ENCODE data around the gene BIRC2. TPM values are rescaled to one million over a fixed set of nuclear protein-coding genes. Genes with fewer than 3 reads are reported as not detected.
A peak's percentile ranks its signal among the peaks of the same experiment; 100 is the strongest.

Gene BIRC2
- total and polyA plus RNA-seq, 2 of the 4 experiments (the other 2 are of a cell fraction): 48.0 to 204 TPM

GRCh38 chr11:102390667-102391465 lies 43.9 kb downstream of the BIRC2 start:
- ATAC-seq (ENCODE audit: low read depth): peak; percentile 97
- Histone ChIP-seq H4K20me1 (ENCODE audit: insufficient read depth, low read length) (peaks cover 32% of the 10 kb centered on the region), H3K27ac (ENCODE audit: insufficient read depth, low read length) (no peak overlapping the region), H2BK20ac (ENCODE audit: low read depth, low read length) (no peak overlapping the region), H3K56ac (ENCODE audit: extremely low read depth, insufficient read depth, low read length) (no peak overlapping the region), H2BK120ac (ENCODE audit: low read depth, low read length) (no peak overlapping the region), H3K18ac (ENCODE audit: low read depth, low read length) (no peak overlapping the region), H4K91ac (ENCODE audit: insufficient read depth, low read depth, low read length) (no peak overlapping the region), H3K4me2 (ENCODE audit: low read depth, low read length) (no peak overlapping the region), H4K5ac (ENCODE audit: low read depth, low read length) (no peak overlapping the region), H3K4me1 (ENCODE audit: control insufficient read depth, insufficient read depth, low read length) (peaks cover under 1% of the 10 kb centered on the region; the same call in 1 of the 2 replicates), H2BK15ac (ENCODE audit: low read depth, low read length) (no peak overlapping the region), H2BK5ac (ENCODE audit: low read depth, low read length, poor library complexity, severe bottlenecking) (no peak overlapping the region), H3K27me3 (ENCODE audit: control insufficient read depth, insufficient read depth, low read length) (no peaks in the 10 kb centered on the region), H3K14ac (replicated peaks; ENCODE audit: low read depth, low read length) (no peak overlapping the region), H3K4me3 (ENCODE audit: insufficient read depth, low read depth, low read length) (no peak overlapping the region), H2AK5ac (ENCODE audit: low read depth, low read length) (no peak overlapping the region), H3K9me1 (ENCODE audit: insufficient read depth, low read length) (peaks cover 16% of the 10 kb centered on the region; the same call in 1 of the 2 replicates), H3K23ac (ENCODE audit: low read depth, low read length) (no peak overlapping the region), H3K36me3 (ENCODE audit: control insufficient read depth, insufficient read depth, low read length) (peaks cover 35% of the 10 kb centered on the region), H3K9me3 (ENCODE audit: control insufficient read depth, insufficient read depth, low read length) (no peaks in the 10 kb centered on the region), H2AK9ac (replicated peaks; ENCODE audit: low read depth, low read length, poor library complexity) (no peak overlapping the region), H2AFZ (replicated peaks; ENCODE audit: low read length, poor library complexity) (no peak overlapping the region), H3K4ac (ENCODE audit: low read depth, low read length) (no peak overlapping the region), H3K9ac (ENCODE audit: low read depth, low read length) (no peak overlapping the region), H3K79me1 (ENCODE audit: low read depth in 1 of 2, low read length in 2 of 2) (peaks cover 20 to 58% of the 10 kb centered on the region in 2 experiments), H4K8ac (ENCODE audit: low read depth in 2 of 2, low read length in 2 of 2) (no peak overlapping the region)
- peak; percentile 63 for DNase-seq
- CTCF ChIA-PET: interaction anchor here (0.5 to 1.7 kb wide), 19 partner anchors 8 to 286 kb away, joined by 3 to 8 read pairs (median 3); no protein-coding TSS in a partner anchor
- intact Hi-C loops (cut with micrococcal nuclease): loop anchor here (1.0 to 5.0 kb wide), 2 partner anchors 61 to 104 kb away; partner anchors contain the start of gene TMEM123
- dilution Hi-C loops (cut with HindIII; ENCODE audit: low sequenced_read_pairs, unreplicated experiment): no loop called here
- no TSS peak for BruUV-seq (replicated peaks)
- in situ Hi-C loops (cut with MboI; ENCODE audit: low sequenced_read_pairs): loop anchor here (5.0 to 25.0 kb wide), 2 partner anchors 104 to 106 kb away; no protein-coding TSS in a partner anchor
- POLR2A ChIA-PET (ENCODE audit: unreplicated experiment): no interaction called here
- WGBS, 2 experiments (ENCODE audit: extremely low coverage in 2 of 2, insufficient read length in 1 of 2): 66% methylated on average over 7 of the region's 12 CpGs; no CpG with 5 or more reads in 1 of the 2 experiments
- peak; percentile 54 for TF ChIP-seq MAFK (IDR thresholded peaks at IDR 0.05; ENCODE audit: low read depth, low read length)
- TF ChIP-seq CTCF (conservative IDR thresholded peaks at IDR 0.05; ENCODE audit: low read depth, low read length): peak; percentile 77
- peak; percentile 70 for TF ChIP-seq RAD21 (IDR thresholded peaks at IDR 0.05; ENCODE audit: low read length)
- no peak for TF ChIP-seq RFX5 (IDR thresholded peaks at IDR 0.05; ENCODE audit: low read depth, low read length)
- TF ChIP-seq SMC3 (IDR thresholded peaks at IDR 0.05; ENCODE audit: low read depth, low read length): peak; percentile 88
- no peak for TF ChIP-seq FOS (IDR thresholded peaks at IDR 0.05; ENCODE audit: low read depth, low read length)
- no peak for TF ChIP-seq MXI1 (IDR thresholded peaks at IDR 0.05; ENCODE audit: borderline replicate concordance, low read depth, low read length)
- TF ChIP-seq NFE2L2 (IDR thresholded peaks at IDR 0.05; ENCODE audit: low read depth, low read length): no peak
- TF ChIP-seq RCOR1 (IDR thresholded peaks at IDR 0.05; ENCODE audit: insufficient replicate concordance, low read length): no peak
- TF ChIP-seq BHLHE40 (IDR thresholded peaks at IDR 0.05; ENCODE audit: low read depth, low read length): no peak
- no peak for TF ChIP-seq CHD1 (IDR thresholded peaks at IDR 0.05; ENCODE audit: low read depth, low read length)
- TF ChIP-seq MAZ (IDR thresholded peaks at IDR 0.05; ENCODE audit: borderline replicate concordance, low read depth, low read length): no peak
- no peak for TF ChIP-seq ELK1 (IDR thresholded peaks at IDR 0.05; ENCODE audit: borderline replicate concordance, low read depth, low read length)
- no peak for TF ChIP-seq CEBPB (IDR thresholded peaks at IDR 0.05; ENCODE audit: low read depth, low read length)
- TF ChIP-seq POLR2A (IDR thresholded peaks at IDR 0.05; ENCODE audit: low read depth, low read length): no peak
